Tibial nerve (tissue), 4 donors: ENCODE measurements around the gene AFAP1L1.

Source experiments
- EP300 ChIP-seq, 2 donors: sonication (generic); formaldehyde crosslinking; IDR thresholded peaks; one replicate each; pipeline ENCODE4 v1.6.1; 2017; ENCODE audit warnings: antibody characterized with exemption in 2 of 2, mild to moderate bottlenecking in 1 of 2
- POLR2A ChIP-seq, 2 donors: fragments of 450-650 bp; IDR thresholded peaks; one replicate each; pipeline ENCODE4 v1.6.1; 2017; ENCODE audit warnings: antibody characterized with exemption in 2 of 2, mild to moderate bottlenecking in 2 of 2, moderate library complexity in 2 of 2
- TF ChIP-seq, protein P1 (sequence below), 5 experiments: fragments of 200-600 bp in 3 of 5; fragments of 450-650 bp in 2 of 5; sonication (generic) in 3 of 5; IDR thresholded peaks; one replicate each; pipeline ENCODE4 v1.5.1; 2016 to 2019; ENCODE audit warnings: antibody characterized with exemption in 5 of 5, mild to moderate bottlenecking in 3 of 5, moderate library complexity in 2 of 5

DNA sequence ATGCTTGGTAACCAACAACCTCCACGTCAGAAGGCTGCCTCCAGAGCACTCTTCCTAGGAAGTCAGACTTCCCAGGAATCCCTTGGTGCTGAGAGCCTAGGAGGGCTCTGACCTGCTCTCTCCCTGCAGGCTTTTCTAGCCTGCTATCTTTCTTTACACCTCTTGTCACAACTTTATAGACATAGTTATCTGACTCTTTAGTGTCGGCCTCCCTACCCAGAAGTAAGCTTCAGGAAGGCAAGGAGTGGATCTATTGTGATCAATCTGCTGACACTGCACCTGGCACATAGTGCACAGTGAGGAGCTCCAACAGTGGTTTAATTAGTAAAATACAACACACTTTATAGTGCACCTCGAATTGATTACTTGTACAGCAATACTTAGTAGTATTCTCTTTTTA is 2.3 kb downstream of the AFAP1L1 start:
- TF ChIP-seq POLR2A (IDR thresholded peaks at IDR 0.05), result no peak
- TF ChIP-seq, protein P1, sequence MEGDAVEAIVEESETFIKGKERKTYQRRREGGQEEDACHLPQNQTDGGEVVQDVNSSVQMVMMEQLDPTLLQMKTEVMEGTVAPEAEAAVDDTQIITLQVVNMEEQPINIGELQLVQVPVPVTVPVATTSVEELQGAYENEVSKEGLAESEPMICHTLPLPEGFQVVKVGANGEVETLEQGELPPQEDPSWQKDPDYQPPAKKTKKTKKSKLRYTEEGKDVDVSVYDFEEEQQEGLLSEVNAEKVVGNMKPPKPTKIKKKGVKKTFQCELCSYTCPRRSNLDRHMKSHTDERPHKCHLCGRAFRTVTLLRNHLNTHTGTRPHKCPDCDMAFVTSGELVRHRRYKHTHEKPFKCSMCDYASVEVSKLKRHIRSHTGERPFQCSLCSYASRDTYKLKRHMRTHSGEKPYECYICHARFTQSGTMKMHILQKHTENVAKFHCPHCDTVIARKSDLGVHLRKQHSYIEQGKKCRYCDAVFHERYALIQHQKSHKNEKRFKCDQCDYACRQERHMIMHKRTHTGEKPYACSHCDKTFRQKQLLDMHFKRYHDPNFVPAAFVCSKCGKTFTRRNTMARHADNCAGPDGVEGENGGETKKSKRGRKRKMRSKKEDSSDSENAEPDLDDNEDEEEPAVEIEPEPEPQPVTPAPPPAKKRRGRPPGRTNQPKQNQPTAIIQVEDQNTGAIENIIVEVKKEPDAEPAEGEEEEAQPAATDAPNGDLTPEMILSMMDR (IDR thresholded peaks at IDR 0.05), result no peak
- no peak for TF ChIP-seq EP300 (IDR thresholded peaks at IDR 0.05)
